Type B pancreatic cell (in vitro differentiated cells): ENCODE results near the gene OTUD4. TPM values are rescaled to one million over a fixed set of nuclear protein-coding genes. Genes with fewer than 3 reads are reported as not detected.
A peak's percentile ranks its signal among the peaks of the same experiment; 100 is the strongest.
"Not testable (repeated sequence)": the region's sequence is repeated elsewhere in the genome, so short reads cannot be mapped to it uniquely, and the experiment has no call there.

Experiments used
- DNase-seq: peaks from one replicate; pipeline ENCODE4 v3.0.0; 2021; ENCODE audit warnings: mixed read lengths; ENCODE audit not compliant: unreplicated experiment; ENCODE audit errors: extremely low spot score
- H3K27ac Mint-ChIP-seq: 2 replicates; pipeline ENCODE4 v1.8.0; 2021; ENCODE audit warnings: mild to moderate bottlenecking, mixed read lengths
- H3K27me3 Mint-ChIP-seq: 2 replicates; pipeline ENCODE4 v1.8.0; 2021; ENCODE audit warnings: mixed read lengths
- H3K36me3 Mint-ChIP-seq: 2 replicates; pipeline ENCODE4 v1.8.0; 2021; ENCODE audit warnings: mixed read lengths
- H3K4me1 Mint-ChIP-seq: one replicate; pipeline ENCODE4 v1.8.0; 2021; ENCODE audit warnings: mixed read lengths; ENCODE audit not compliant: unreplicated experiment
- H3K4me3 Mint-ChIP-seq: 2 replicates; pipeline ENCODE4 v1.8.0; 2021; ENCODE audit warnings: mild to moderate bottlenecking, mixed read lengths
- H3K9me3 Mint-ChIP-seq: 2 replicates; pipeline ENCODE4 v1.8.0; 2021; ENCODE audit warnings: mixed read lengths
- CTCF ChIP-seq: fragments of 200-600 bp; sonication (generic); conservative IDR thresholded peaks from 2 replicates; pipeline ENCODE4 v1.5.0; 2021; ENCODE audit warnings: antibody characterized with exemption, mild to moderate bottlenecking
- total RNA-seq: library from RNA; stranded (reverse); gene quantifications from 2 replicates; pipeline ENCODE4 v1.2.1, GENCODE V29; 2021; ENCODE audit warnings: low replicate concordance

OTUD4 gene
- total RNA-seq, 1 donor from 2014 or later, result 39.0 TPM

- Mint-ChIP-seq H3K36me3 (peaks cover 26% of the 10 kb centered on the region), H3K9me3 (no peaks in the 10 kb centered on the region), H3K4me3 (no peak overlapping the region), H3K4me1 (no peaks in the 10 kb centered on the region), H3K27ac (no peak overlapping the region), H3K27me3 (no peaks in the 10 kb centered on the region)
- no peak for TF ChIP-seq CTCF
- DNase-seq, result no peak
These were observed 25.0 kb downstream of the OTUD4 start for GRCh38 chr4:145155268-145155870.

- H3K4me1 Mint-ChIP-seq, result no peaks in the 10 kb centered on the region
- peak overlapping the region; percentile 90 for H3K27ac Mint-ChIP-seq
- no peak for DNase-seq
These were observed 25.8 kb downstream of the OTUD4 start for GRCh38 chr4:145154573-145154972.

GRCh38 chr4:145153904-145154298 lies 26.5 kb downstream of the OTUD4 start:
- TF ChIP-seq CTCF, result no peak
- Mint-ChIP-seq H3K4me1 (no peaks in the 10 kb centered on the region), H3K9me3 (no peaks in the 10 kb centered on the region), H3K27me3 (no peaks in the 10 kb centered on the region), H3K36me3 (peaks cover 40% of the 10 kb centered on the region), H3K4me3 (no peak overlapping the region), H3K27ac (peak overlapping the region; percentile 90)
- DNase-seq, result no peak

More at GRCh38 chr4:145154573-145154972, 25.8 kb downstream of the OTUD4 start:
- Mint-ChIP-seq H3K4me3 (no peak overlapping the region), H3K27me3 (no peaks in the 10 kb centered on the region), H3K9me3 (no peaks in the 10 kb centered on the region), H3K36me3 (peaks cover 34% of the 10 kb centered on the region)
- peak; percentile 58 for TF ChIP-seq CTCF

- Mint-ChIP-seq H3K27ac (peak overlapping the region; percentile 90), H3K9me3 (no peaks in the 10 kb centered on the region), H3K36me3 (peaks cover 36% of the 10 kb centered on the region), H3K4me3 (no peak overlapping the region), H3K27me3 (no peaks in the 10 kb centered on the region), H3K4me1 (no peaks in the 10 kb centered on the region)
- TF ChIP-seq CTCF, result no peak
- no peak for DNase-seq
These were observed 27.0 kb downstream of the OTUD4 start for GRCh38 chr4:145153181-145153903.

- Mint-ChIP-seq H3K9me3 (no peaks in the 10 kb centered on the region), H3K4me1 (no peaks in the 10 kb centered on the region), H3K4me3 (no peak overlapping the region), H3K27me3 (no peaks in the 10 kb centered on the region), H3K36me3 (peaks cover 50% of the 10 kb centered on the region), H3K27ac (peak overlapping the region; percentile 39)
- no peak for TF ChIP-seq CTCF
- no peak for DNase-seq
These were observed 31.4 kb downstream of the OTUD4 start for GRCh38 chr4:145148980-145149379.

GRCh38 chr4:145136219-145136618 lies 44.2 kb downstream of the OTUD4 start:
- H3K9me3 Mint-ChIP-seq, H3K4me1 Mint-ChIP-seq, H3K27me3 Mint-ChIP-seq, H3K27ac Mint-ChIP-seq, H3K4me3 Mint-ChIP-seq, DNase-seq: not testable (repeated sequence)
- H3K36me3 Mint-ChIP-seq, result peaks cover 28% of the 10 kb centered on the region
